Endothelial cell of umbilical vein (primary cell): ENCODE results near the gene CFAP57. TPM values are rescaled to one million over a fixed set of nuclear protein-coding genes. Genes with fewer than 3 reads are reported as not detected.

Experiments
- BruUV-seq: library from RNA; stranded (reverse); fragments of 400-500 nt; replicated peaks from 2 replicates; lab custom pipeline; 2021; lab: Mats Ljungman, UMichigan
- CTCF ChIA-PET: fragments of 300-600, 350-600 bp; sonication (Branson Sonifier 250); formaldehyde crosslinking; loops from one replicate; lab custom pipeline; 2021; ENCODE audit warnings: antibody characterized with exemption, inconsistent platforms; lab: Charles Lee
- POLR2A ChIA-PET: fragments of 300-600, 350-600 bp; sonication (Branson Sonifier 250); formaldehyde crosslinking; loops from one replicate; lab custom pipeline; 2021; ENCODE audit warnings: antibody characterized with exemption, inconsistent platforms; lab: Charles Lee
- DNase-seq: peaks from one replicate; pipeline ENCODE4 v3.0.0-alpha.2; 2011; ENCODE audit warnings: low read depth, low spot score
- FAIRE-seq: peaks from 2 replicates; lab custom pipeline; 2011; peaks lifted over from hg19 to GRCh38; lab: Jason Lieb, UNC
- H2AFZ ChIP-seq: 2 replicates; pipeline ENCODE4 v1.6.0; 2012; ENCODE audit warnings: low read depth, low read length, control low read depth, inconsistent platforms
- H3K27ac ChIP-seq: 2 replicates; pipeline ENCODE4 v1.5.1; 2011; ENCODE audit warnings: low read depth, mild to moderate bottlenecking, control low read depth, low read length, moderate library complexity; ENCODE audit not compliant: insufficient read depth
- H3K27me3 ChIP-seq, 2 experiments: 2 replicates each; pipeline versions ENCODE4 v1.6.0 to v1.6.1; 2011; ENCODE audit warnings: low read length in 2 of 2, mixed read lengths in 1 of 2; ENCODE audit not compliant: control insufficient read depth in 2 of 2, insufficient read depth in 2 of 2
- H3K36me3 ChIP-seq, 2 experiments: 2 replicates in 1 of 2; 3 replicates in 1 of 2; pipeline ENCODE4 v1.5.1; 2011; ENCODE audit warnings: low read length in 2 of 2, mild to moderate bottlenecking in 1 of 2, moderate library complexity in 1 of 2; ENCODE audit not compliant: control insufficient read depth in 2 of 2, insufficient read depth in 2 of 2; ENCODE audit errors: extremely low read depth in 1 of 2
- H3K4me1 ChIP-seq: 3 replicates; pipeline ENCODE4 v1.5.1; 2011; ENCODE audit warnings: mild to moderate bottlenecking, low read length; ENCODE audit not compliant: control insufficient read depth, insufficient read depth; ENCODE audit errors: extremely low read depth
- H3K4me2 ChIP-seq: 2 replicates; pipeline ENCODE4 v1.6.1; 2011; ENCODE audit warnings: low read length, control low read depth, mixed read lengths; ENCODE audit not compliant: insufficient read depth
- H3K4me3 ChIP-seq, 3 experiments: fragments of 200-600 bp in 1 of 3; sonication (generic), shearing (Covaris generic) in 1 of 3; replicated peaks in 1 of 3; 2 replicates each; pipeline ENCODE4 v1.5.1; 2011 to 2016; ENCODE audit warnings: control low read depth in 3 of 3, low read length in 3 of 3, mild to moderate bottlenecking in 2 of 3, inconsistent platforms in 1 of 3, low read depth in 1 of 3, moderate library complexity in 1 of 3; ENCODE audit not compliant: insufficient read depth in 1 of 3
- H3K79me2 ChIP-seq: 2 replicates; pipeline ENCODE4 v1.6.0; 2012; ENCODE audit warnings: low read length, inconsistent platforms; ENCODE audit not compliant: control insufficient read depth, insufficient read depth
- H3K9ac ChIP-seq: replicated peaks from 2 replicates; pipeline ENCODE3; 2011; ENCODE audit warnings: low read length, control low read depth; ENCODE audit not compliant: insufficient read depth; ENCODE audit errors: extremely low read depth
- H3K9me1 ChIP-seq: replicated peaks from 3 replicates; pipeline ENCODE4 v1.6.0; 2011; ENCODE audit warnings: mild to moderate bottlenecking, low read length; ENCODE audit not compliant: control insufficient read depth, insufficient read depth; ENCODE audit errors: extremely low read depth
- H3K9me3 ChIP-seq: replicated peaks from 2 replicates; pipeline ENCODE4 v1.5.1; 2012; ENCODE audit warnings: low read length, inconsistent platforms; ENCODE audit not compliant: control insufficient read depth, insufficient read depth
- H4K20me1 ChIP-seq: replicated peaks from 2 replicates; pipeline ENCODE3; 2011; ENCODE audit warnings: mild to moderate bottlenecking, low read length; ENCODE audit not compliant: control insufficient read depth, insufficient read depth; ENCODE audit errors: extremely low read depth
- EZH2 ChIP-seq: IDR thresholded peaks from 2 replicates; pipeline ENCODE4 v1.6.1; 2012; ENCODE audit warnings: borderline replicate concordance, low read depth, mild to moderate bottlenecking, moderate library complexity, low read length, inconsistent platforms; ENCODE audit not compliant: severe bottlenecking
- GATA2 ChIP-seq: IDR thresholded peaks from 2 replicates; pipeline ENCODE4 v1.7.0; 2011; ENCODE audit warnings: low read depth, mild to moderate bottlenecking, moderate library complexity, mixed read lengths, low read length; ENCODE audit not compliant: insufficient read length, insufficient read depth
- JUN ChIP-seq: IDR thresholded peaks from 2 replicates; pipeline ENCODE4 v1.6.1; 2011; ENCODE audit warnings: borderline replicate concordance, low read depth; ENCODE audit not compliant: insufficient read length, insufficient read depth
- MAX ChIP-seq: IDR thresholded peaks from 2 replicates; pipeline ENCODE4 v1.6.1; 2011; ENCODE audit not compliant: insufficient read depth, insufficient read length
- MYC ChIP-seq: IDR thresholded peaks from one replicate; pipeline ENCODE4 v1.6.1; 2011; ENCODE audit warnings: mild to moderate bottlenecking, low read depth, low read length
- POLR2AphosphoS5 ChIP-seq: IDR thresholded peaks from 2 replicates; pipeline ENCODE4 v1.6.1; 2012; ENCODE audit warnings: low read depth, mild to moderate bottlenecking, control low read depth, low read length, moderate library complexity; ENCODE audit not compliant: insufficient read depth
- dilution Hi-C: fragments of 300-500 bp; cut with MboI; formaldehyde crosslinking; loops from one replicate; pipeline ENCODE4 v1.15.0; 2019; ENCODE audit warnings: low sequenced_read_pairs; ENCODE audit not compliant: extremely low pct_ligation_motif_present
- intact Hi-C: fragments of 100-400 bp; cut with micrococcal nuclease; formaldehyde crosslinking; loops from one replicate; pipeline ENCODE4 v1.10.0; 2022
- polyA plus RNA-seq, 4 experiments: library from polyadenylated mRNA; depleted of rRNA in 3 of 4; stranded (reverse) in 3 of 4; unstranded in 1 of 4; fragments of >200 nt; gene quantifications; 2 replicates each; pipeline versions ENCODE4 v1.2.1 to v1.2.3, GENCODE V29; 2011 to 2012; ENCODE audit warnings: missing spikeins in 1 of 4
- total RNA-seq: library from RNA; stranded (reverse); gene quantifications from 2 replicates; pipeline ENCODE4 v1.2.3, GENCODE V29; 2021

CFAP57 gene
- total and polyA plus RNA-seq, 2 donors (not counting 3 experiments of a cell fraction or from before 2014, with no cell fraction given): 0.88 to 0.91 TPM

GRCh38 chr1:43205671-43206070, 33.5 kb downstream of the CFAP57 start:
- POLR2A ChIA-PET: interaction anchor here (1.0 to 3.2 kb wide), 3 partner anchors 29 to 153 kb away, joined by 4 to 23 read pairs (median 4); partner anchors contain the start of genes CDC20, CFAP57 and EBNA1BP2
- Histone ChIP-seq H3K4me1 (peaks cover 27% of the 10 kb centered on the region), H3K4me3 (no peak overlapping the region), H3K27ac (peak overlapping the region; percentile 97), H3K4me2 (peak overlapping the region; percentile 66), H3K9ac (peak overlapping the region; percentile 76), H3K27me3 (no peaks in the 10 kb centered on the region), H4K20me1 (no peaks in the 10 kb centered on the region), H3K79me2 (no peaks in the 10 kb centered on the region), H2AFZ (peak overlapping the region; percentile 29), H3K36me3 (no peaks in the 10 kb centered on the region), H3K9me1 (no peaks in the 10 kb centered on the region), H3K9me3 (no peaks in the 10 kb centered on the region)
- TF ChIP-seq JUN (no peak), MAX (no peak), POLR2AphosphoS5 (no peak), GATA2 (peak; percentile 89), EZH2 (no peak), MYC (no peak)
- intact Hi-C loops (loop anchor here (1.0 kb wide), 1 partner anchor 264 kb away; no protein-coding TSS in a partner anchor), dilution Hi-C loops (no loop called here)
- CTCF ChIA-PET: interaction anchor here (2.2 to 4.7 kb wide), 4 partner anchors 21 to 292 kb away, joined by 8 to 42 read pairs (median 12); partner anchors contain the start of genes CFAP57 and EBNA1BP2
- FAIRE-seq (peak; percentile 52), DNase-seq (peak; percentile 35)
- BruUV-seq: no TSS peak
